ENCODE results near the gene MYLK2. TPM values are rescaled to one million over a fixed set of nuclear protein-coding genes. Genes with fewer than 3 reads are reported as not detected.
"Not testable (repeated sequence)": the region's sequence is repeated elsewhere in the genome, so short reads cannot be mapped to it uniquely, and the experiment has no call there.

MYLK2 gene
- total RNA-seq, 8 experiments from 2014 or later = 0.16 to 1.1 (median 0.51) TPM

GRCh38 chr20:31821427-31821826, 2.3 kb downstream of the MYLK2 start:
- H3K4me3 ChIP-seq = no peak overlapping the region
- no peak for ATAC-seq (replicated peaks in 6 of 8)
- H3K4me1 ChIP-seq (replicated peaks in 1 of 2) = peaks cover 10 to 14% of the 10 kb centered on the region in 2 donors
- in situ Hi-C loops (cut with MboI; ENCODE audit: low pct_unique_long_range_greater_than_20kb in 2 of 9, low sequenced_read_pairs in 9 of 9, unreplicated experiment in 9 of 9) = no loop called here
- no peak overlapping the region for H3K27ac ChIP-seq
- 0 to 70% (median 55%) methylated on average over 1 to 2 of the region's 5 CpGs; no CpG with 5 or more reads in 6 of the 10 experiments for WGBS, 10 experiments

- Histone ChIP-seq H3K4me3 (peak overlapping the region in 1 of 5 donors; percentile 0), H3K27ac (no peak overlapping the region), H3K4me1 (replicated peaks in 1 of 2) (peaks cover 10 to 14% of the 10 kb centered on the region in 2 donors)
- 14% methylated on average over 2 of the region's 29 CpGs; no CpG with 5 or more reads in 9 of the 10 experiments for WGBS, 10 experiments
- in situ Hi-C loops (cut with MboI; ENCODE audit: low pct_unique_long_range_greater_than_20kb in 2 of 9, low sequenced_read_pairs in 9 of 9, unreplicated experiment in 9 of 9) = no loop called here
- ATAC-seq (replicated peaks in 6 of 8) = peak; percentile 91 to 96 (median 92)
These were observed 3.5 kb downstream of the MYLK2 start for GRCh38 chr20:31822421-31823330.

- Histone ChIP-seq H3K4me1 (replicated peaks in 1 of 2) (peaks cover 10 to 14% of the 10 kb centered on the region in 2 donors), H3K4me3 (no peak overlapping the region), H3K27ac (no peak overlapping the region)
- peak in 5 of 8 experiments; percentile 0 to 18 (median 14) for ATAC-seq (replicated peaks in 6 of 8)
- WGBS, 10 experiments = 0 to 81% (median 52%) methylated on average over 2 to 5 of the region's 14 CpGs; no CpG with 5 or more reads in 4 of the 10 experiments
- in situ Hi-C loops (cut with MboI; ENCODE audit: low pct_unique_long_range_greater_than_20kb in 2 of 9, low sequenced_read_pairs in 9 of 9, unreplicated experiment in 9 of 9) = no loop called here
These were observed 4.4 kb downstream of the MYLK2 start for GRCh38 chr20:31823360-31824124.

GRCh38 chr20:31824125-31824485, 4.9 kb downstream of the MYLK2 start:
- Histone ChIP-seq H3K4me1 (replicated peaks in 1 of 2) (peaks cover 10 to 14% of the 10 kb centered on the region in 2 donors), H3K27ac (no peak overlapping the region), H3K4me3 (no peak overlapping the region)
- in situ Hi-C loops (cut with MboI; ENCODE audit: low pct_unique_long_range_greater_than_20kb in 2 of 9, low sequenced_read_pairs in 9 of 9, unreplicated experiment in 9 of 9) = no loop called here
- 83 to 100% (median 100%) methylated on average over 1 to 2 of the region's 4 CpGs; no CpG with 5 or more reads in 7 of the 10 experiments for WGBS, 10 experiments
- no peak for ATAC-seq (replicated peaks in 6 of 8)

- WGBS, 10 experiments = 30 to 100% (median 85%) methylated on average over 1 to 7 of the region's 14 CpGs; no CpG with 5 or more reads in 3 of the 10 experiments
- Histone ChIP-seq H3K4me3 (no peak overlapping the region), H3K4me1 (replicated peaks in 1 of 2) (peaks cover 10 to 14% of the 10 kb centered on the region in 2 donors), H3K27ac (no peak overlapping the region)
- in situ Hi-C loops (cut with MboI; ENCODE audit: low pct_unique_long_range_greater_than_20kb in 2 of 9, low sequenced_read_pairs in 9 of 9, unreplicated experiment in 9 of 9) = loop anchor here in 2 of 9 experiments (25.0 kb wide), 2 partner anchors 263 to 838 kb away; partner anchors contain the start of gene C20orf203 (in 1 of the 2)
- no peak for ATAC-seq (replicated peaks in 6 of 8)
These were observed 5.6 kb downstream of the MYLK2 start for GRCh38 chr20:31824554-31825313.

GRCh38 chr20:31826074-31826473, 6.9 kb downstream of the MYLK2 start:
- Histone ChIP-seq H3K4me1 (replicated peaks in 1 of 2) (peaks cover 10 to 14% of the 10 kb centered on the region in 2 donors), H3K27ac (no peak overlapping the region), H3K4me3 (no peak overlapping the region)
- in situ Hi-C loops (cut with MboI; ENCODE audit: low pct_unique_long_range_greater_than_20kb in 2 of 9, low sequenced_read_pairs in 9 of 9, unreplicated experiment in 9 of 9) = loop anchor here in 2 of 9 experiments (25.0 kb wide), 2 partner anchors 261 to 836 kb away; partner anchors contain the start of gene C20orf203 (in 1 of the 2)
- ATAC-seq (replicated peaks in 6 of 8) = no peak
- WGBS, 10 experiments = 37 to 100% (median 88%) methylated on average over 1 to 5 of the region's 5 CpGs; no CpG with 5 or more reads in 2 of the 10 experiments

- in situ Hi-C loops (cut with MboI; ENCODE audit: low pct_unique_long_range_greater_than_20kb in 2 of 9, low sequenced_read_pairs in 9 of 9, unreplicated experiment in 9 of 9) = loop anchor here in 2 of 9 experiments (25.0 kb wide), 2 partner anchors 260 to 835 kb away; partner anchors contain the start of gene C20orf203 (in 1 of the 2)
- no peak for ATAC-seq (replicated peaks in 6 of 8)
- H3K27ac ChIP-seq = no peak overlapping the region
- WGBS, 10 experiments = 20 to 83% (median 40%) methylated on average over 1 to 2 of the region's 2 CpGs; no CpG with 5 or more reads in 6 of the 10 experiments
- H3K4me1 ChIP-seq (replicated peaks in 1 of 2) = peaks cover 10 to 14% of the 10 kb centered on the region in 2 donors
- no peak overlapping the region for H3K4me3 ChIP-seq
These were observed 7.9 kb downstream of the MYLK2 start for GRCh38 chr20:31827059-31827458.

- not testable (repeated sequence) for ATAC-seq (replicated peaks in 6 of 8)
- in situ Hi-C loops (cut with MboI; ENCODE audit: low pct_unique_long_range_greater_than_20kb in 2 of 9, low sequenced_read_pairs in 9 of 9, unreplicated experiment in 9 of 9) = loop anchor here in 2 of 9 experiments (25.0 kb wide), 2 partner anchors 259 to 834 kb away; partner anchors contain the start of gene C20orf203 (in 1 of the 2)
These were observed 8.9 kb downstream of the MYLK2 start for GRCh38 chr20:31828016-31828415.

GRCh38 chr20:31829731-31830130, 10.6 kb downstream of the MYLK2 start:
- Histone ChIP-seq H3K27ac (no peak overlapping the region), H3K4me3 (no peak overlapping the region), H3K4me1 (replicated peaks in 1 of 2) (peaks cover 2 to 5% of the 10 kb centered on the region in 2 donors)
- in situ Hi-C loops (cut with MboI; ENCODE audit: low pct_unique_long_range_greater_than_20kb in 2 of 9, low sequenced_read_pairs in 9 of 9, unreplicated experiment in 9 of 9) = loop anchor here in 2 of 9 experiments (25.0 kb wide), 2 partner anchors 258 to 833 kb away; partner anchors contain the start of gene C20orf203 (in 1 of the 2)
- 92 to 96% (median 95%) methylated on average over 3 to 6 of the region's 6 CpGs; no CpG with 5 or more reads in 6 of the 10 experiments for WGBS, 10 experiments
- no peak for ATAC-seq (replicated peaks in 6 of 8)

More at GRCh38 chr20:31828016-31828415, 8.9 kb downstream of the MYLK2 start:
- WGBS, 10 experiments = 92 to 100% (median 100%) methylated on average over 1 to 7 of the region's 11 CpGs; no CpG with 5 or more reads in 5 of the 10 experiments
- H3K4me3 ChIP-seq, H3K27ac ChIP-seq: not testable (repeated sequence)
- H3K4me1 ChIP-seq (replicated peaks in 1 of 2) = peaks cover 9 to 12% of the 10 kb centered on the region in 2 donors

- in situ Hi-C loops (cut with MboI; ENCODE audit: low pct_unique_long_range_greater_than_20kb in 2 of 9, low sequenced_read_pairs in 9 of 9, unreplicated experiment in 9 of 9) = loop anchor here in 2 of 9 experiments (25.0 kb wide), 2 partner anchors 257 to 832 kb away; partner anchors contain the start of gene C20orf203 (in 1 of the 2)
- Histone ChIP-seq H3K4me3 (no peak overlapping the region), H3K4me1 (replicated peaks in 1 of 2) (peaks cover 2 to 5% of the 10 kb centered on the region in 2 donors), H3K27ac (no peak overlapping the region)
- 50 to 93% (median 87%) methylated on average over 1 to 5 of the region's 8 CpGs; no CpG with 5 or more reads in 6 of the 10 experiments for WGBS, 10 experiments
- no peak for ATAC-seq (replicated peaks in 6 of 8)
These were observed 11.3 kb downstream of the MYLK2 start for GRCh38 chr20:31830406-31830981.

- no peak overlapping the region for H3K27ac ChIP-seq
- WGBS, 10 experiments = 57 to 100% (median 80%) methylated on average over 1 to 4 of the region's 6 CpGs; no CpG with 5 or more reads in 4 of the 10 experiments
- in situ Hi-C loops (cut with MboI; ENCODE audit: low pct_unique_long_range_greater_than_20kb in 2 of 9, low sequenced_read_pairs in 9 of 9, unreplicated experiment in 9 of 9) = loop anchor here in 2 of 9 experiments (25.0 kb wide), 2 partner anchors 256 to 831 kb away; partner anchors contain the start of gene C20orf203 (in 1 of the 2)
These were observed 12.1 kb downstream of the MYLK2 start for GRCh38 chr20:31831211-31831610.

More at GRCh38 chr20:31831211-31831610, 12.1 kb downstream of the MYLK2 start:
- ATAC-seq (replicated peaks in 6 of 8) = no peak
- H3K4me3 ChIP-seq = no peak overlapping the region
- H3K4me1 ChIP-seq (replicated peaks in 1 of 2) = peaks cover 6 to 10% of the 10 kb centered on the region in 2 donors

Data from motor neuron (in vitro differentiated cells).